ENCODE measurements around the gene SDSL. TPM values are rescaled to one million over a fixed set of nuclear protein-coding genes. Genes with fewer than 3 reads are reported as not detected.

SDSL gene
- total and polyA plus RNA-seq, 7 donors: 0.82 to 33.0 (median 1.9) TPM

DNA sequence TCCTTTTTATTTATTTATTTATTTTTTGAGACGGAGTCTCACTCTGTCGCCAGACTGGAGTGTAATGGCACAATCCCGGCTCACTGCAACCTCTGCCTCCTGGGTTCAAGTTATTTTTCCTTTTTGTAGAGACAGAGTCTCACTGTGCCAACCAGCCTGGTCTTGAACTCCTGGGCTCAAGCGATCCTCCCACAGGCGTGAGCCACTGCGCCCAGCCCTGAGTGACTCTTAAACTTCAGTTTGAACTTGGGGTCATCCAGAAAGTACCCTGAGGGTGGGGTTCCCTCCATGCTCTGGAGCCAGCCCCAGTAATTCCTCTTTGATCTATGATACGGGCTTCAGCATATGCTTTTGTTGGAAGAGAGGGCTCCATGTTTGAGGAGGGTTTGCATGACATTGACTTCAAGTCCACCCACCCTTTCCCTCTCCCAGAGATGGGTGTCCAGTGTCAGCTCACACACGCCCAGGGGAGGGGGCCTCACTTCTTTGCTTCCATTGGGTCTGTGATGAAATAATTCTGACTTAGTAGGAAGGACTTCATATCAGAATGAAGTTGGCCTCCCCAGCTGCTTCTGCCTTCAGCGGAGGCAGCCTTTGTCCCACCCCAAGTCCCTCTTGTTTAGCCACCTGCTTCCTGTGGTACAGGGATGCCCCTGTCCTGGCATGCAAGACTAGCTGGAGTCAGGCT is 30.4 kb upstream of the SDSL start:
- Histone ChIP-seq H3K9me3 (no peaks in the 10 kb centered on the region), H3K36me3 (peaks cover 3 to 51% (median 13%) of the 10 kb centered on the region in 4 donors), H3K27ac (no peak overlapping the region), H3K4me3 (no peak overlapping the region), H3K27me3 (no peaks in the 10 kb centered on the region), H3K4me1 (no peaks in the 10 kb centered on the region)
- TF ChIP-seq, protein P1, sequence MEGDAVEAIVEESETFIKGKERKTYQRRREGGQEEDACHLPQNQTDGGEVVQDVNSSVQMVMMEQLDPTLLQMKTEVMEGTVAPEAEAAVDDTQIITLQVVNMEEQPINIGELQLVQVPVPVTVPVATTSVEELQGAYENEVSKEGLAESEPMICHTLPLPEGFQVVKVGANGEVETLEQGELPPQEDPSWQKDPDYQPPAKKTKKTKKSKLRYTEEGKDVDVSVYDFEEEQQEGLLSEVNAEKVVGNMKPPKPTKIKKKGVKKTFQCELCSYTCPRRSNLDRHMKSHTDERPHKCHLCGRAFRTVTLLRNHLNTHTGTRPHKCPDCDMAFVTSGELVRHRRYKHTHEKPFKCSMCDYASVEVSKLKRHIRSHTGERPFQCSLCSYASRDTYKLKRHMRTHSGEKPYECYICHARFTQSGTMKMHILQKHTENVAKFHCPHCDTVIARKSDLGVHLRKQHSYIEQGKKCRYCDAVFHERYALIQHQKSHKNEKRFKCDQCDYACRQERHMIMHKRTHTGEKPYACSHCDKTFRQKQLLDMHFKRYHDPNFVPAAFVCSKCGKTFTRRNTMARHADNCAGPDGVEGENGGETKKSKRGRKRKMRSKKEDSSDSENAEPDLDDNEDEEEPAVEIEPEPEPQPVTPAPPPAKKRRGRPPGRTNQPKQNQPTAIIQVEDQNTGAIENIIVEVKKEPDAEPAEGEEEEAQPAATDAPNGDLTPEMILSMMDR (IDR thresholded peaks at IDR 0.05): no peak
- no peak for TF ChIP-seq POLR2A (IDR thresholded peaks at IDR 0.05)
- no peak for TF ChIP-seq EP300 (IDR thresholded peaks at IDR 0.05)
- TF ChIP-seq POLR2AphosphoS5 (IDR thresholded peaks at IDR 0.05): no peak
- no peak for DNase-seq
- 89 to 94% methylated on average over 9 of the region's 9 CpGs for WGBS, 2 donors
- intact Hi-C loops (cut with DNase I): no loop called here

DNA sequence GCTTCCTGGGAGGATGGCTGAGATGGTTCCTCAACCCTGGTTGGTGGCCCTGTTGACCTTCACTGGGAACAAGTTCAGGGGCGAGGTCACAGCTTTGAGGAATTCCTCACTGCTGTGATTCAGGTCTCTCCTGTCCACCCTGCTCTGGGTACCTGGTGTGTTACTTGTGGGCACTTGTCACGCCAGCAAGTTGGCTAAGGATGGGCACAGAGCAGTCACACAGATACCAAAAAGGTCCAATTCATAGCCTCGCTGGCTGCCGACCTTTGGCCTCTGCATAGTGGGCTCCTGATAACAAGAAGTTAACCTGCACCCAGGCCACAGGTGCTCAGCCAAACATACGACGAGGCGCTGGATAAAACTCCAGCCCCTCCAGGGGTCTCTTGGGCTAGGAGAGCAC is 29.7 kb upstream of the SDSL start:
- Histone ChIP-seq H3K27ac (no peak overlapping the region), H3K9me3 (no peaks in the 10 kb centered on the region), H3K27me3 (peaks cover 0 to 4% (median 0%) of the 10 kb centered on the region in 3 donors), H3K4me1 (no peaks in the 10 kb centered on the region), H3K4me3 (no peak overlapping the region), H3K36me3 (peaks cover 0 to 44% (median 10%) of the 10 kb centered on the region in 4 donors)
- TF ChIP-seq POLR2AphosphoS5 (IDR thresholded peaks at IDR 0.05): no peak
- TF ChIP-seq, protein P1 (IDR thresholded peaks at IDR 0.05): no peak
- TF ChIP-seq POLR2A (IDR thresholded peaks at IDR 0.05): no peak
- TF ChIP-seq EP300 (IDR thresholded peaks at IDR 0.05): no peak
- WGBS, 2 donors: 85 to 90% methylated on average over 7 of the region's 7 CpGs
- intact Hi-C loops (cut with DNase I): no loop called here
- no peak for DNase-seq

DNA sequence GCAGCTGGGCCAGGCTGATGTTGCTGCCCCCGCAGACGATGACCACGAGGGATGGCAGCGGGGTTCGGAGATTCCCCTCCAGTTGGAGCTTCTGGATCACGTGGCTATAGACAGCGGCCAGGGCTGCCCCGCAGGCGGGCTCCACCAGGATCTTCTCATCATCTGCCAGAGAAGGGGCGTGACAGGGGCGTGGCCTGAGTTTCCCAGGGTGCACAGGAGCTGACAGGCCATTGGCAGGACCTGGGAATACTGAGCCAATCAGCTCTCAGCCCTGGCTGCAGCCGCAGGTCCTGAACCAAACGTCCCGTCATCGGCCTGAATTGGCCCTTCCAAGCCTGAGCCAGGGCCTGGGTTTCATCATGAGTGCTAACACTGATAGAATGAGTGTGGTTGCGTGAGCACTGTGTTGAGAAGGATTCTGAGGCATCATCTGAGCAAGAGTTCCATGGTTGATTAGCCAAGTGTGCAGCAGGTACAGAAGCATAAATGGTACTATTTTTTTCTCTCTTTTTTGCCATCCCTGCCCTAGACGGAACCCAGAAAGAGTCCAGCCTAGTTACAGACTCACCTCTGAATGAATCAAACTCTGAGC is 29.1 kb upstream of the SDSL start:
- H3K4me3 ChIP-seq: no peak overlapping the region
- intact Hi-C loops (cut with DNase I): no loop called here
- WGBS, 2 donors: 83 to 85% methylated on average over 17 of the region's 17 CpGs
- H3K4me1 ChIP-seq: no peaks in the 10 kb centered on the region
- DNase-seq: no peak
- H3K9me3 ChIP-seq: no peaks in the 10 kb centered on the region
- TF ChIP-seq EP300 (IDR thresholded peaks at IDR 0.05): no peak
- TF ChIP-seq, protein P1 (IDR thresholded peaks at IDR 0.05): no peak
- no peak for TF ChIP-seq POLR2A (IDR thresholded peaks at IDR 0.05)
- TF ChIP-seq POLR2AphosphoS5 (IDR thresholded peaks at IDR 0.05): no peak
- H3K27me3 ChIP-seq: peaks cover 0 to 9% (median under 1%) of the 10 kb centered on the region in 3 donors
- H3K27ac ChIP-seq: no peak overlapping the region
- H3K36me3 ChIP-seq: peaks cover 0 to 38% (median 6%) of the 10 kb centered on the region in 4 donors

DNA sequence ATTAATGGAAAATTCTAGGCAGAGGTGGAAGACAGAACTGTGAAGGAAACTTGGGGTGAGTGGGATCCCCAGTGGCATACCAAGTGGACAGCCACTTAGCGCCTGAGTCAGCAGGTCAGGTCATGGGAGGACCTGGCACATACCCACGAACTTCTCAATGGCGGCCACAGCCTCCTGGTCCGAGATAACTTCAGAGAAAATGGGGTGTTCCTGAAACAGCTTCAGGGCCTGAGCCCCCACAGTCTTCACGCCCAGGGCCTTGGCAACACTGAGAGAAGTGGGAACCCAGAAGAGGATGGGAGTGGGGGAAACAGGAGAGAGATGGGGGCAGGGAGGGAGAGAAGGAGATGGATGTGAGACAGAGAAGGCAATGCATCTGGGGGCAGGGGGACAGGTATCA is 28.4 kb upstream of the SDSL start:
- WGBS, 2 donors: 88 to 95% methylated on average over 5 of the region's 5 CpGs
- intact Hi-C loops (cut with DNase I): no loop called here
- H3K4me1 ChIP-seq: no peaks in the 10 kb centered on the region
- DNase-seq: no peak
- no peak overlapping the region for H3K4me3 ChIP-seq
- H3K36me3 ChIP-seq: peaks cover 0 to 31% (median 3%) of the 10 kb centered on the region in 4 donors
- TF ChIP-seq EP300 (IDR thresholded peaks at IDR 0.05) (no peak), POLR2A (IDR thresholded peaks at IDR 0.05) (no peak), POLR2AphosphoS5 (IDR thresholded peaks at IDR 0.05) (no peak)
- TF ChIP-seq, protein P1 (IDR thresholded peaks at IDR 0.05): no peak
- no peaks in the 10 kb centered on the region for H3K9me3 ChIP-seq
- H3K27ac ChIP-seq: no peak overlapping the region
- peaks cover 0 to 14% (median 7%) of the 10 kb centered on the region in 3 donors for H3K27me3 ChIP-seq

Data from sigmoid colon (tissue), 7 donors.